GM23338 (cell line): ENCODE measurements around the gene TTC33.

Source experiments
- CTCF ChIP-seq, 2 experiments: fragments of 200-600 bp in 1 of 2; sonication (generic) in 1 of 2; conservative IDR thresholded peaks; 2 replicates each; pipeline versions ENCODE4 v1.5.1 to v1.6.1; 2016 to 2017; ENCODE audit warnings: antibody characterized with exemption in 2 of 2, low read depth in 2 of 2, mild to moderate bottlenecking in 2 of 2, moderate library complexity in 1 of 2
- POLR2AphosphoS5 ChIP-seq: IDR thresholded peaks from 2 replicates; pipeline ENCODE4 v1.6.1; 2016; ENCODE audit warnings: antibody characterized with exemption, low read depth
- REST ChIP-seq: IDR thresholded peaks from one replicate; pipeline ENCODE4 v1.6.1; 2018; ENCODE audit warnings: antibody characterized with exemption; ENCODE audit not compliant: unreplicated experiment

- TF ChIP-seq REST (no peak), CTCF (conservative IDR thresholded peaks at IDR 0.05; ENCODE audit: low read depth in 2 of 2) (no peak), POLR2AphosphoS5 (no peak)
Observed at GRCh38 chr5:40585537-40586267, 170.1 kb downstream of the TTC33 start.
